GM19240 (cell line): ENCODE results near the gene GGT1.
"Not testable (repeated sequence)": the region's sequence is repeated elsewhere in the genome, so short reads cannot be mapped to it uniquely, and the experiment has no call there.

Source experiments
- DNase-seq: peaks from one replicate; pipeline ENCODE4 v3.0.0; 2011; ENCODE audit warnings: low spot score; ENCODE audit not compliant: insufficient read length

Gene GGT1

GRCh38 chr22:24599514-24599913 lies 3.5 kb upstream of the GGT1 start:
- DNase-seq: no peak

GRCh38 chr22:24599958-24600715 lies 2.9 kb upstream of the GGT1 start:
- DNase-seq: not testable (repeated sequence)

GRCh38 chr22:24601217-24602104 lies 1.5 kb upstream of the GGT1 start:
- DNase-seq: no peak

- not testable (repeated sequence) for DNase-seq
Measured at GRCh38 chr22:24602105-24602749, 766 bp upstream of the GGT1 start.

- not testable (repeated sequence) for DNase-seq
Measured at GRCh38 chr22:24603770-24604629, 1.0 kb downstream of the GGT1 start.

GRCh38 chr22:24606340-24606739 lies 3.3 kb downstream of the GGT1 start:
- not testable (repeated sequence) for DNase-seq

GRCh38 chr22:24607429-24607983 lies 4.5 kb downstream of the GGT1 start:
- DNase-seq: peak; percentile 45

GRCh38 chr22:24608327-24608726 lies 5.3 kb downstream of the GGT1 start:
- DNase-seq: not testable (repeated sequence)

GRCh38 chr22:24609888-24610287 lies 6.9 kb downstream of the GGT1 start:
- DNase-seq: not testable (repeated sequence)

GRCh38 chr22:24614794-24615193 lies 11.8 kb downstream of the GGT1 start:
- not testable (repeated sequence) for DNase-seq

- not testable (repeated sequence) for DNase-seq
Measured at GRCh38 chr22:24621244-24621643, 18.3 kb downstream of the GGT1 start.

GRCh38 chr22:24622596-24622995 lies 19.6 kb downstream of the GGT1 start:
- not testable (repeated sequence) for DNase-seq

GRCh38 chr22:24627911-24628310 lies 24.9 kb downstream of the GGT1 start:
- DNase-seq: not testable (repeated sequence)

GRCh38 chr22:24629069-24629468 lies 26.1 kb downstream of the GGT1 start:
- not testable (repeated sequence) for DNase-seq

GRCh38 chr22:24630812-24631427 lies 27.9 kb downstream of the GGT1 start:
- DNase-seq: not testable (repeated sequence)

- not testable (repeated sequence) for DNase-seq
Measured at GRCh38 chr22:24631430-24632122, 28.6 kb downstream of the GGT1 start.

- not testable (repeated sequence) for DNase-seq
Measured at GRCh38 chr22:24632642-24633041, 29.6 kb downstream of the GGT1 start.

- not testable (repeated sequence) for DNase-seq
Measured at GRCh38 chr22:24633231-24634023, 30.4 kb downstream of the GGT1 start.
